Endothelial cell of umbilical vein (primary cell): Measurements from ENCODE around the gene NEO1. TPM values are rescaled to one million over a fixed set of nuclear protein-coding genes. Genes with fewer than 3 reads are reported as not detected.

Experiments
- BruUV-seq: library from RNA; stranded (reverse); fragments of 400-500 nt; replicated peaks from 2 replicates; lab custom pipeline; 2021; lab: Mats Ljungman, UMichigan
- CTCF ChIA-PET: fragments of 300-600, 350-600 bp; sonication (Branson Sonifier 250); formaldehyde crosslinking; loops from one replicate; lab custom pipeline; 2021; ENCODE audit warnings: antibody characterized with exemption, inconsistent platforms; lab: Charles Lee
- POLR2A ChIA-PET: fragments of 300-600, 350-600 bp; sonication (Branson Sonifier 250); formaldehyde crosslinking; loops from one replicate; lab custom pipeline; 2021; ENCODE audit warnings: antibody characterized with exemption, inconsistent platforms; lab: Charles Lee
- DNase-seq: peaks from one replicate; pipeline ENCODE4 v3.0.0-alpha.2; 2011; ENCODE audit warnings: low read depth, low spot score
- FAIRE-seq: peaks from 2 replicates; lab custom pipeline; 2011; peaks lifted over from hg19 to GRCh38; lab: Jason Lieb, UNC
- H2AFZ ChIP-seq: 2 replicates; pipeline ENCODE4 v1.6.0; 2012; ENCODE audit warnings: low read depth, low read length, control low read depth, inconsistent platforms
- H3K27ac ChIP-seq: 2 replicates; pipeline ENCODE4 v1.5.1; 2011; ENCODE audit warnings: low read depth, mild to moderate bottlenecking, control low read depth, low read length, moderate library complexity; ENCODE audit not compliant: insufficient read depth
- H3K27me3 ChIP-seq, 2 experiments: 2 replicates each; pipeline versions ENCODE4 v1.6.0 to v1.6.1; 2011; ENCODE audit warnings: low read length in 2 of 2, mixed read lengths in 1 of 2; ENCODE audit not compliant: control insufficient read depth in 2 of 2, insufficient read depth in 2 of 2
- H3K36me3 ChIP-seq, 2 experiments: 2 replicates in 1 of 2; 3 replicates in 1 of 2; pipeline ENCODE4 v1.5.1; 2011; ENCODE audit warnings: low read length in 2 of 2, mild to moderate bottlenecking in 1 of 2, moderate library complexity in 1 of 2; ENCODE audit not compliant: control insufficient read depth in 2 of 2, insufficient read depth in 2 of 2; ENCODE audit errors: extremely low read depth in 1 of 2
- H3K4me1 ChIP-seq: 3 replicates; pipeline ENCODE4 v1.5.1; 2011; ENCODE audit warnings: mild to moderate bottlenecking, low read length; ENCODE audit not compliant: control insufficient read depth, insufficient read depth; ENCODE audit errors: extremely low read depth
- H3K4me2 ChIP-seq: 2 replicates; pipeline ENCODE4 v1.6.1; 2011; ENCODE audit warnings: low read length, control low read depth, mixed read lengths; ENCODE audit not compliant: insufficient read depth
- H3K4me3 ChIP-seq, 3 experiments: fragments of 200-600 bp in 1 of 3; sonication (generic), shearing (Covaris generic) in 1 of 3; replicated peaks in 1 of 3; 2 replicates each; pipeline ENCODE4 v1.5.1; 2011 to 2016; ENCODE audit warnings: control low read depth in 3 of 3, low read length in 3 of 3, mild to moderate bottlenecking in 2 of 3, inconsistent platforms in 1 of 3, low read depth in 1 of 3, moderate library complexity in 1 of 3; ENCODE audit not compliant: insufficient read depth in 1 of 3
- H3K79me2 ChIP-seq: 2 replicates; pipeline ENCODE4 v1.6.0; 2012; ENCODE audit warnings: low read length, inconsistent platforms; ENCODE audit not compliant: control insufficient read depth, insufficient read depth
- H3K9ac ChIP-seq: replicated peaks from 2 replicates; pipeline ENCODE3; 2011; ENCODE audit warnings: low read length, control low read depth; ENCODE audit not compliant: insufficient read depth; ENCODE audit errors: extremely low read depth
- H3K9me1 ChIP-seq: replicated peaks from 3 replicates; pipeline ENCODE4 v1.6.0; 2011; ENCODE audit warnings: mild to moderate bottlenecking, low read length; ENCODE audit not compliant: control insufficient read depth, insufficient read depth; ENCODE audit errors: extremely low read depth
- H3K9me3 ChIP-seq: replicated peaks from 2 replicates; pipeline ENCODE4 v1.5.1; 2012; ENCODE audit warnings: low read length, inconsistent platforms; ENCODE audit not compliant: control insufficient read depth, insufficient read depth
- H4K20me1 ChIP-seq: replicated peaks from 2 replicates; pipeline ENCODE3; 2011; ENCODE audit warnings: mild to moderate bottlenecking, low read length; ENCODE audit not compliant: control insufficient read depth, insufficient read depth; ENCODE audit errors: extremely low read depth
- EZH2 ChIP-seq: IDR thresholded peaks from 2 replicates; pipeline ENCODE4 v1.6.1; 2012; ENCODE audit warnings: borderline replicate concordance, low read depth, mild to moderate bottlenecking, moderate library complexity, low read length, inconsistent platforms; ENCODE audit not compliant: severe bottlenecking
- FOS ChIP-seq: IDR thresholded peaks from 2 replicates; pipeline ENCODE4 v1.6.1; 2011; ENCODE audit warnings: mild to moderate bottlenecking, low read length, moderate library complexity, borderline replicate concordance; ENCODE audit not compliant: insufficient read depth
- GATA2 ChIP-seq: IDR thresholded peaks from 2 replicates; pipeline ENCODE4 v1.7.0; 2011; ENCODE audit warnings: low read depth, mild to moderate bottlenecking, moderate library complexity, mixed read lengths, low read length; ENCODE audit not compliant: insufficient read length, insufficient read depth
- JUN ChIP-seq: IDR thresholded peaks from 2 replicates; pipeline ENCODE4 v1.6.1; 2011; ENCODE audit warnings: borderline replicate concordance, low read depth; ENCODE audit not compliant: insufficient read length, insufficient read depth
- MYC ChIP-seq: IDR thresholded peaks from one replicate; pipeline ENCODE4 v1.6.1; 2011; ENCODE audit warnings: mild to moderate bottlenecking, low read depth, low read length
- POLR2A ChIP-seq: IDR thresholded peaks from 2 replicates; pipeline ENCODE4 v1.6.1; 2012; ENCODE audit warnings: low read depth, mild to moderate bottlenecking, control low read depth, low read length
- POLR2AphosphoS5 ChIP-seq: IDR thresholded peaks from 2 replicates; pipeline ENCODE4 v1.6.1; 2012; ENCODE audit warnings: low read depth, mild to moderate bottlenecking, control low read depth, low read length, moderate library complexity; ENCODE audit not compliant: insufficient read depth
- dilution Hi-C: fragments of 300-500 bp; cut with MboI; formaldehyde crosslinking; loops from one replicate; pipeline ENCODE4 v1.15.0; 2019; ENCODE audit warnings: low sequenced_read_pairs; ENCODE audit not compliant: extremely low pct_ligation_motif_present
- intact Hi-C: fragments of 100-400 bp; cut with micrococcal nuclease; formaldehyde crosslinking; loops from one replicate; pipeline ENCODE4 v1.10.0; 2022
- polyA plus RNA-seq, 4 experiments: library from polyadenylated mRNA; depleted of rRNA in 3 of 4; stranded (reverse) in 3 of 4; unstranded in 1 of 4; fragments of >200 nt; gene quantifications; 2 replicates each; pipeline versions ENCODE4 v1.2.1 to v1.2.3, GENCODE V29; 2011 to 2012; ENCODE audit warnings: missing spikeins in 1 of 4
- total RNA-seq: library from RNA; stranded (reverse); gene quantifications from 2 replicates; pipeline ENCODE4 v1.2.3, GENCODE V29; 2021
- TF ChIP-seq, protein P1 (sequence below), 2 donors: IDR thresholded peaks; 1 replicate in 1 of 2; 2 replicates in 1 of 2; pipeline ENCODE4 v1.5.1; 2011; ENCODE audit warnings: low read length in 2 of 2, mild to moderate bottlenecking in 2 of 2, moderate library complexity in 2 of 2, control low read depth in 1 of 2, inconsistent platforms in 1 of 2, low read depth in 1 of 2; ENCODE audit not compliant: insufficient read depth in 1 of 2; ENCODE audit errors: extremely low read depth in 1 of 2
- TF ChIP-seq, protein P2 (sequence below): IDR thresholded peaks from 2 replicates; pipeline ENCODE4 v1.6.1; 2011; ENCODE audit not compliant: insufficient read depth, insufficient read length

Gene NEO1
- total and polyA plus RNA-seq, 2 donors (not counting 3 experiments of a cell fraction or from before 2014, with no cell fraction given): 0.12 to 0.35 TPM

DNA sequence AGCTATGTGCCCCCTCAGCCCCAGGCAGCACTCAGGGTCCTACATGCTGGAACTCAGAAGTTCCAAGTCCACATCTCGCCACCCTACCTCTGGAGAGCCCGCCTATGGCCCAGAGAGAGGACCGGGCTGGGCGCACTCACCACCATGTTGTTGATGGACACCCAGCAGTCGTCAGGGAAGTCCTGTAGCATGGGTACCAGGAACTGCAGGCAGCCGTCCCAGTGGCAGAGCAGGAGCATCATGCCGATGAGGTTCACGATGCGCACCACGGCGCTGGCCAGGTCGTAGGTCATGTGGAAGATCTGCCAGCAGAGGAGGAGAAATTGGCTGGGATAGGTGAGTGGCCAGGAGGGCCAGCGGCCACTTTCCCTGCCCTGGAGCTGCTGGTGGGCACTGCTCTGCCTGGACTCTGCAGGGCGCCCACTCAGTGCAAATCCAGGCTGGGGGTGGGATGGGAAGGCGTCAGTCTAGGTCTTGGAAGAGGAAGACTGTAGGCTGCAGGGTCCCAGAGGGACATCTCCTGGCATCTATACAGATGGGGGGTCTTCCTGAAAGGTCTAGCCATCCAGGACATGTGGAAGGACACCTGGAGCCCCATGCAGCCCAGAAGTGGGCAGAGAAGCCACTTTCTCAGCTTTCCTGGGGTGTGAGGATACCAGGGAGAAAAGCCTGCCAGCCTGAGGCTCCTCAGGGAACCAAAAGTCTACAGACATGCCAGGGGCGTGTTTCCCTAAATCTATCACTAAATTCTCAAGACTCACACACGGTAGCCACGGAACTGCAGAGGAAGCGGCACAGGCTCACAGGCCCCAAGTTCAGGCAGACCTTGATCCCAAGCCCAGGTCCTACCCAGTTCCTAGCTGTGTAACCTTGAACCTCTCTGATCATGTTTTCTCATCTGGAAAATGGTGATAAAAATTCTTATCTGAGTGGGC lies 280.0 kb downstream of the NEO1 start:
- no peak overlapping the region for H3K27ac ChIP-seq
- no peaks in the 10 kb centered on the region for H3K36me3 ChIP-seq
- no peaks in the 10 kb centered on the region for H3K9me1 ChIP-seq
- no peaks in the 10 kb centered on the region for H3K79me2 ChIP-seq
- DNase-seq (no peak), FAIRE-seq (no peak)
- dilution Hi-C loops: no loop called here
- H3K27me3 ChIP-seq: no peaks in the 10 kb centered on the region
- no TSS peak for BruUV-seq
- intact Hi-C loops: no loop called here
- H2AFZ ChIP-seq: no peak overlapping the region
- no peak overlapping the region for H3K9ac ChIP-seq
- POLR2A ChIA-PET: no interaction called here
- H3K4me1 ChIP-seq: no peaks in the 10 kb centered on the region
- no peak overlapping the region for H3K4me3 ChIP-seq
- H3K9me3 ChIP-seq: no peaks in the 10 kb centered on the region
- no peak overlapping the region for H3K4me2 ChIP-seq
- no peak for TF ChIP-seq FOS
- TF ChIP-seq, protein P1, sequence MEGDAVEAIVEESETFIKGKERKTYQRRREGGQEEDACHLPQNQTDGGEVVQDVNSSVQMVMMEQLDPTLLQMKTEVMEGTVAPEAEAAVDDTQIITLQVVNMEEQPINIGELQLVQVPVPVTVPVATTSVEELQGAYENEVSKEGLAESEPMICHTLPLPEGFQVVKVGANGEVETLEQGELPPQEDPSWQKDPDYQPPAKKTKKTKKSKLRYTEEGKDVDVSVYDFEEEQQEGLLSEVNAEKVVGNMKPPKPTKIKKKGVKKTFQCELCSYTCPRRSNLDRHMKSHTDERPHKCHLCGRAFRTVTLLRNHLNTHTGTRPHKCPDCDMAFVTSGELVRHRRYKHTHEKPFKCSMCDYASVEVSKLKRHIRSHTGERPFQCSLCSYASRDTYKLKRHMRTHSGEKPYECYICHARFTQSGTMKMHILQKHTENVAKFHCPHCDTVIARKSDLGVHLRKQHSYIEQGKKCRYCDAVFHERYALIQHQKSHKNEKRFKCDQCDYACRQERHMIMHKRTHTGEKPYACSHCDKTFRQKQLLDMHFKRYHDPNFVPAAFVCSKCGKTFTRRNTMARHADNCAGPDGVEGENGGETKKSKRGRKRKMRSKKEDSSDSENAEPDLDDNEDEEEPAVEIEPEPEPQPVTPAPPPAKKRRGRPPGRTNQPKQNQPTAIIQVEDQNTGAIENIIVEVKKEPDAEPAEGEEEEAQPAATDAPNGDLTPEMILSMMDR (IDR thresholded peaks at IDR 0.05; ENCODE audit: extremely low read depth in 1 of 2, insufficient read depth in 1 of 2, low read depth in 1 of 2, low read length in 2 of 2): no peak
- TF ChIP-seq, protein P2, sequence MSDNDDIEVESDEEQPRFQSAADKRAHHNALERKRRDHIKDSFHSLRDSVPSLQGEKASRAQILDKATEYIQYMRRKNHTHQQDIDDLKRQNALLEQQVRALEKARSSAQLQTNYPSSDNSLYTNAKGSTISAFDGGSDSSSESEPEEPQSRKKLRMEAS: no peak
- TF ChIP-seq POLR2A: no peak
- TF ChIP-seq POLR2AphosphoS5: no peak
- no peak for TF ChIP-seq JUN
- TF ChIP-seq EZH2: no peak
- TF ChIP-seq GATA2: no peak
- no peak for TF ChIP-seq MYC
- CTCF ChIA-PET: interaction anchor here (1.1 kb wide), 1 partner anchor 48 kb away, joined by 3 read pairs; no protein-coding TSS in a partner anchor
- H4K20me1 ChIP-seq: no peaks in the 10 kb centered on the region
